ENCODE results near the gene CIB2.

DNA sequence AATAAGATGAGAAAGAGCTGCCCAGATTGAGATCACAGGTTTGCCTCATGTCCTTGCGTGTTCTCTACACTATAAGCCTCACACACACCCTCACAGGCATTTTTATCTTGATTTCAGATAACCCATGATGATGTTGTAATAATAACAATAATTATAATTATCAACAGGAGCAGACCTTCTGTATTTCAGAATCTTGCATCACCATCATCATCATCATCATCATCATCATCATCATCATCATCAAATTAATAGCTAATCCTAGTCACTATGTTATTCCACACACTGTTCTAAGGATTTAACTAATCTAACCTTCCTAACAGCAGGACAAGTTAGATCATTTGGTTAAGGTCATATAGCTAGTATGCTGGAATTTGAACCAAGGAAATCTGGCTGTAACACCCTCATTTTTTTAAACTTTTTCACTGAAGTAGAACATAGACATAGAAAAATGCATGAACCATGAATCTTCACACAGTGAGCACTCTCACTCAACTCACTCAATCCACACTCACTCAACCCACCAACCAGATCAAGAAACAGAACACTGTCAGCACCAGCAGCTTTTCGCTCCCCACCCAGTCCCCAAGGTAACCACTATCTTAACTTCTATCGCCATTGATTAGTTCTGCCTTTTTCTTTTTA, 40.7 kb downstream of the CIB2 start:
- TF ChIP-seq, protein P1, sequence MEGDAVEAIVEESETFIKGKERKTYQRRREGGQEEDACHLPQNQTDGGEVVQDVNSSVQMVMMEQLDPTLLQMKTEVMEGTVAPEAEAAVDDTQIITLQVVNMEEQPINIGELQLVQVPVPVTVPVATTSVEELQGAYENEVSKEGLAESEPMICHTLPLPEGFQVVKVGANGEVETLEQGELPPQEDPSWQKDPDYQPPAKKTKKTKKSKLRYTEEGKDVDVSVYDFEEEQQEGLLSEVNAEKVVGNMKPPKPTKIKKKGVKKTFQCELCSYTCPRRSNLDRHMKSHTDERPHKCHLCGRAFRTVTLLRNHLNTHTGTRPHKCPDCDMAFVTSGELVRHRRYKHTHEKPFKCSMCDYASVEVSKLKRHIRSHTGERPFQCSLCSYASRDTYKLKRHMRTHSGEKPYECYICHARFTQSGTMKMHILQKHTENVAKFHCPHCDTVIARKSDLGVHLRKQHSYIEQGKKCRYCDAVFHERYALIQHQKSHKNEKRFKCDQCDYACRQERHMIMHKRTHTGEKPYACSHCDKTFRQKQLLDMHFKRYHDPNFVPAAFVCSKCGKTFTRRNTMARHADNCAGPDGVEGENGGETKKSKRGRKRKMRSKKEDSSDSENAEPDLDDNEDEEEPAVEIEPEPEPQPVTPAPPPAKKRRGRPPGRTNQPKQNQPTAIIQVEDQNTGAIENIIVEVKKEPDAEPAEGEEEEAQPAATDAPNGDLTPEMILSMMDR (IDR thresholded peaks at IDR 0.05): no peak
- TF ChIP-seq EP300 (IDR thresholded peaks at IDR 0.05): no peak

Measured in sigmoid colon (tissue), 4 donors.